Stimulated activated CD4-positive, alpha-beta T cell treated with anti-CD3 and anti-CD28 coated beads, Interleukin-15, amount 100 ng/mL, for 24 hours (primary cell): ENCODE measurements around the gene TJP2.

Source experiments
- DNase-seq: peaks from one replicate; pipeline ENCODE4 v3.0.0-alpha.2; 2020

The TJP2 gene

GRCh38 chr9:69237702-69238295, 63.7 kb downstream of the TJP2 start:
- DNase-seq = no peak

GRCh38 chr9:69243116-69243515, 69.0 kb downstream of the TJP2 start:
- no peak for DNase-seq

DNA sequence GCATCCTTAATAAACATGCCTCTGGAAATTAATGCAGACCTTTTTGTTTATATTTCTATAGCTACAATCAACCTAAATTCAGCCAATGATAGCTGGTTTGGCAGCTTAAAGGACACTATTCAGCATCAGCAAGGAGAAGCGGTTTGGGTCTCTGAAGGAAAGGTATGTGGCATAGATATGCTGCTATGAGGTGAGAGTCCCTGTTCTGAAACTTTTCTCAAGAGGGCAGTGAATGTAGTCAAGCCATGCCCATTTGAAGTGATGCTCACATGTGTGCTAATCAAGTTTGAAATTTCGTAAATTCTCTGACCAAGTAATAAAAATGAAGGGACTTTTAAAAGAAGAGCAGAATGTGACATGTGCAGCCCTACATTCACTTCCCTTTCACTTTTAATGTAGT, 72.6 kb downstream of the TJP2 start:
- DNase-seq = no peak

DNA sequence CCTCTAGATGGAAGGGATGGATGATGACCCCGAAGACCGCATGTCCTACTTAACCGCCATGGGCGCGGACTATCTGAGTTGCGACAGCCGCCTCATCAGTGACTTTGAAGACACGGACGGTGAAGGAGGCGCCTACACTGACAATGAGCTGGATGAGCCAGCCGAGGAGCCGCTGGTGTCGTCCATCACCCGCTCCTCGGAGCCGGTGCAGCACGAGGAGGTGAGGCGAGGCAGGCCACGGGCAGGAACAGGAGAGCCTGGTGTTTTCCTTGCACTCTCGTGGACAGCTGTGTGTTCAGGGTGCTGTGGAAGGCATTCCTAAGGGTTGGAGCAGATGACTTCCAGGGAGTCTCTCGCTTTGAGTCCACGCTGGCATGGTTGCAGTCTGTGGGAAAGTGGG, 73.9 kb downstream of the TJP2 start:
- DNase-seq = no peak

DNA sequence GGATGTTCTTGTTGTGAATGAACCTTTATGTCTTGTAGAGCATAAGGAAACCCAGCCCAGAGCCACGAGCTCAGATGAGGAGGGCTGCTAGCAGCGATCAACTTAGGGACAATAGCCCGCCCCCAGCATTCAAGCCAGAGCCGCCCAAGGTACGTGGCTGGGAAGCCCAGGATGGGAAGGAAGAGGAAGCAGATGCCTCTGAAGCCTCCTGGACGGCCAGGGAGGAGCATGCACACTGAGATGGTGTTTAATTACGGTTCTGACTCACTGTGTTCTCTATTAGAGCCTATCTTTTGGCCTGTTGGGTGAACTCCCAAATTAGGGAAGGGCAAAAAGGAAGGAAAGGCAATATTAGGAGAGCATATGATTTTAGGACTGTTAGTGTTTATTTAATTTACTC, 75.3 kb downstream of the TJP2 start:
- no peak for DNase-seq

GRCh38 chr9:69250681-69251080, 76.6 kb downstream of the TJP2 start:
- DNase-seq = no peak

DNA sequence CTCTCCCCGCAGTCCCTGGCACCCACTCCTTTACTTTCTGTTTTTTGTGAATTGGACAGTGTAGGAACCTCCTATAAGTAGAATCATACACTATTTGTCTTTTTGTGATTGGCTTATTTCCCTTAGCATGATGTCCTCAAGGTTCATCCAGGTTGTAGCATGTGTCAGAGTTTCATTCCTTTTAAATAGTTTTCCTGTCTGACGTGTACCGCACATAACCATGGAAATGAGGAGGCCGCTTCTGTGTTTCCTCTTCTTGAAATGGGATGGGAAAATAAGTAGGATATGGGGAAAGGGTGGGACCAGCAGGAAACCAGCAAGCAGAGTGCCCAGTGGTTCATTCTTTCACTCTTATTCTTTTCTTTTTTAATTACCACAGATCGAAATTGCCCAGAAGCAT, 78.4 kb downstream of the TJP2 start:
- DNase-seq = no peak

DNA sequence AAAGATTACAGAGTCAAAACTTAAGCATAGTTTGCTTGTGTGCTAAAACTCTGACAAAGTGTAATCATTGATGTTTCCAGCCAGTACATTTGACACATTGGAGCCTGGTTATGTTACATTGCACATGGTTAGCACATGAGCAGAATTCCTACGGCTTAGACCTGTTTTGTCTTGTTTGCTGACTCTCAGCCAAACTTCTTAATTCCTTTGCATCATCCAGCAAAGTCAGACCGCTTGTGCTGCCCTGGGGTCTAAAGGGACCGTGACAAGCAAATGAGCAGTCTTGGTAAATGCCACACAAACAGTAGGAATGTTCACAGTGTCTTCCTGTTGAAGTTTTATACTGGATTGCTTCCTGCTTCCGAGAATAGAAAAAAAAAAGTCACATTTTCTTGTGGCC, 79.0 kb downstream of the TJP2 start:
- no peak for DNase-seq

GRCh38 chr9:69254223-69254622, 80.1 kb downstream of the TJP2 start:
- no peak for DNase-seq

GRCh38 chr9:69255591-69255990, 81.5 kb downstream of the TJP2 start:
- DNase-seq = no peak

GRCh38 chr9:69258551-69258950, 84.5 kb downstream of the TJP2 start:
- DNase-seq = no peak

DNA sequence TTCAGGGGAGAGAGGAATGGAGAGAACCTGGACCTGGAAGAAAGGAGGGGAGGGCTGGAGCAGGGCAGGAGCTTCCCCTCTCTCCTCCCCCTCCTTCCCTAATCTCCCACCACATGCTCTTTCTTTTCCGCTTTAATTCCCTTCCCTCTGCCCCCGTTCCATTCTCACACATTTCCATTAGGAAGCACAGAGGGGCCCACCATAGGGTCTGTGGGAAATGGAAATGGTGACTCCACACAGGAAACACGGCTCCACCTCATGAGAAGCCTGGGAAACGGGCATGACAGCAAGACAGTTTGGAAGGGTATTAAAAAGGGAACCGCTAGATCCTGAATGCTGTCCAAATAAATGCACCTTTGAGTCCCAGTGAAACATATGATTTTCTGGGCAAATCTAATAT, 86.1 kb downstream of the TJP2 start:
- no peak for DNase-seq

DNA sequence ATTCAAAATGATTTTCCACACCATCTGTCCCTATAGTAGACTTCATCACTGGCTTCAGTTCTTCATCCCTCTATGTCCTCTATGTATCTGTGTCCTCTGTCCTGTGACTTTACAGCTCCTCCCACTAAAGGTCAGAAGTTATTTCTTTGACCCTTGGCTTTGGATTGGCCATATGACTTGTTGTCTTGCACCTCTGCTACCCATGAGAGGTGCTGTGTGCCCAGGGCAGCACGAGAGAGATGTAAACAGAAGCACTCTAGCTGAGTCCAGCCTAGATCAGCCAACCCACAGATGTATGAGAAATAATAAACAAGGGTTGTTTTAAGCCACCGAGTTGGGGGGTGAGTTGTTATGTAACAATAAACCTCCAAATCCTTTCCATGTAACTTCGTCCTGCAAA, 87.6 kb downstream of the TJP2 start:
- DNase-seq = no peak

DNA sequence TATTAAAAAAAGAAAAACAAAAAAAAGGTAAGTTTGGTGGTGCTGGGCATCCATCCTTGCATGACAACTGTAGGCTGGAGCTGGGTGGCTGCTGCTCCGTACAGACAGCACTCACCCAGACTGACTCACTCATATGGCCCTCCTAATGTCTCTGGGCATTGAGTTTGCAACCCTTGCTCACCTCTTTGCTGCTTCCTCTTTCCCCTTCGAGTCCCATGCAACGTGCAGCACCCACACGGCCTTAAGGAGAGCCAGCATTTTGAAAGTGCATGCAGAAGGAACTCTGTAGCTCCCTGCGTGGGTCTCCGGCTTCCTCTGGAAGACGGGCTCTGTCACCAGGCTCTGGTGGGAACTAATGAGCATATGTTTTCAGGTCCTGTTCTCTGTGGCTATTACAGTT, 90.4 kb downstream of the TJP2 start:
- DNase-seq = no peak

DNA sequence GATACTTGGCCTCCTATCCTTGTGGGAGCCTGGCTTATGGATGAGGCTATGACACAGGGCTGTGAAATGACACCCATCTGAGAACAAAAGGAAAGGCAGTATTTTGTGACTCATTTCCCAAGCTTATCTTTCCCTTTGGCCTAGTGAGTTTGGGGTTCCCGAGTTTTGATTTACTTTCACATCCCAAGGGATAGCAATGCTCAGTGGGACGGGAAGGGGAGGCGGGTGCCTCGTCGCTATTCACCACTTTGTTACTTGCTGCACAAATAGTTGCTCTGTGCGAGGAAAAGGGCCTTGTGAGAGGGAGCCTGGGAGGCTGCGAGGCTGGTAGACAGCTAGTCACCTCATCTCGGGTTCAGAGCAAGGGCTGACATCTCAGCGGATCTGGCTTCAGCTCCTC, 91.8 kb downstream of the TJP2 start:
- no peak for DNase-seq

GRCh38 chr9:69272212-69272611, 98.1 kb downstream of the TJP2 start:
- no peak for DNase-seq

DNA sequence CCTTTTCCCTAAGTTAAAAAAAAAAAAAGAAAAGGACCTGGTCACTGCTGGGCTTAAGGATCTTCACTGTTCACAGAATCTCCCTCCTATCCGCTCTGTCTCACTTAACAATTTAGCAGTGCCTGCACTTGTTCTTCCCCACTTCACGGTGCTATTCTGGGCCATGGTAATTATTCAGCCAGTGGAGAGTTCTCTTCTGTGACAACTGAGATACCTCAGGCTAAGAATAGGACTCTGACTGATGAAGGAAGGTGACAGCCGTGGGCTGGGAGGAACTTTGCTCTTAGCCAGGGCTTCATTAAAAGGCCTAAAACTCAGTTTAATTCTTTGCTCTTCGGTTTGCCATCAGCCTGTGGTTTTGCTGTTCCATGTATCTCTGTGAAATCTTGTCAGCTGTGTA, 99.1 kb downstream of the TJP2 start:
- no peak for DNase-seq

- DNase-seq = no peak
Measured at GRCh38 chr9:69276775-69277174, 102.7 kb downstream of the TJP2 start.

DNA sequence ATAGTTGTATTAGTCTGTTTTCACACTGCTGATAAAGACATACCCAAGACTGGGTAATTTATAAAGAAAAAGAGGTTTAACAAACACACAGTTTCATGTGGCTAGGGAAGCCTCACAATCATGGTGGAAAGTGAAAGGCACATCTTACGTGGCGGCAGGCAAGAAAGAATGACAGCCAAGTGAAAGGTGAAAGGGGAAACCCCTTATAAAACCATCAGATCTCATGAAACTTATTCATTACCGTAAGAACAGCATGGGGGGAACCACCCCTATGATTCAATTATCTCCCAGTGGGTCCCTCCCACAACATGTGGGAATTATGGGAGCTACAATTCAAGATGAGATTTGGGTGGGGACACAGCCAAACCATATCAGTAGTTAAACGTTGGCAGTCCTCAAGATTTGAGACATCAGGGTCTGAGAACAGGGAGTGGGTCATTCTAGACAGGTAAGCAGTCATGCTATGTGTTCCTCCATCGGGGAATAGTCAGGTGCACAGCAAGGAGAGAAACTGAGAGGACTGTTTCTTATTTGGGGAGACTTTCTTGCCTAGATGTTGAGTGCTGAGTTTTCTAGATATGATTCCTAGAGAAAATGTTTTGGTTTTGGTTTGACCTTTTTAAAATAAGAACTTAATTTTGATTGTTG, 105.1 kb downstream of the TJP2 start:
- peak; percentile 54 for DNase-seq

DNA sequence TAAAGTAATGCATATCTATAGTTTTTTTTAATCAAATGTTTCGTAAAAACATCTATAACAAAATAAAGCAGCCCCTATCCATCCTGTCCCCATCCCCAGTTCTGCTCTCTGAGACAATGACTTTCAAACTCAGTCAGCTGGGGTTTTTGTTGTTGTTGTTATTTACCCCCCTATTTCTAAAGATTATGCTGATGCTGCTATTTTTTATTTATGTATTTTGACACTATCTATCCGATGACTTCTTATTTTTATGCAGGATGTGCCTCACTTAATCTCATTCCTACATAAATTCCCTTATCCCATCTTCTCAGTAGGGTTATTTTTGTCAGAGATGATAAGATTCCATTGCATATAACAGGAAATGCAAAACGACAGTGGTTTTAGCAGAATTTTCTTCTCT, 105.7 kb downstream of the TJP2 start:
- no peak for DNase-seq

DNA sequence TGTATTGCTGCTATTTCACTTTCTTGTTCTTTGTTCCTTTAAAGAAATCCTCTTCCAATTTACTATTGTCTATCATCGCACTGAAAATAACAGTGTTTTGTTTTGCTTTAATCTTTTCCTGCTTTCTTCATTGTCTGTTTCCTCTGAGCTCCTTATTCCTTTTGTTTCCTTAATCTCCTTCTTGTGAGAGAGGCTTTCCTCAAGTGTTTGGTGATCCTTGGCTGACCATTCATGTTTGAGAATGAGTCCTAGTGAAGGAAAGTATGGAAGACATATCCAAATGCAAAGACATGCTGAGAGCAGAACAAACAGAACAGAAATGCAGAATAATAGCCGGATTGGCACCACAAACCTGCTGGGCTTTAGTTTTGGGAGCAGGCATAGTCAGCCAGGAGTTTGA, 108.9 kb downstream of the TJP2 start:
- no peak for DNase-seq

DNA sequence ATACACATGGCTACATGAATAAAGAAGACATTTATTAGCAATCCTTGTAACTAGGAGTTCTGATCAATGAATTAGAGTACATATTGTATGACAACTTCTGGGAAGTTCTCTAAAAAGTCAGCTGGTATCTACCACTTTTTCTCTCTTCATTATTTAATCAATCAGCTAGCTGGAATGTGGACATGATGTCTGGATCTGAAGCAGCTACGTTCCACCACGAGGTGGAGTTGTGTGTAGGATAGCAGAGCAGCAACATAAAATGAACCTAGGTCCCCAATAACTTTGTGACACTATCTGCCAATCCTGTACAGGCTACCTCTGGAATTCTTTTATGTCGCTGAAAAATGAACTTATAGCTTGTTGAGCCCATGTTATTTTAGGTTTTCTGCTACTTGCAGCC, 118.0 kb downstream of the TJP2 start:
- no peak for DNase-seq

- DNase-seq = no peak
Measured at GRCh38 chr9:69293156-69293555, 119.1 kb downstream of the TJP2 start.

- DNase-seq = no peak
Measured at GRCh38 chr9:69295872-69296552, 121.9 kb downstream of the TJP2 start.
